Naive B cell (primary cell): Measurements from ENCODE around the gene MYO1D. TPM values are rescaled to one million over a fixed set of nuclear protein-coding genes. Genes with fewer than 3 reads are reported as not detected.

Source experiments
- ATAC-seq, 2 donors: fragments of 150-1000 bp; cut with Tn5 transposase; 2 replicates each; pipeline ENCODE4 v1.10.0; 2021; ENCODE audit warnings: low read depth in 2 of 2, mild to moderate bottlenecking in 2 of 2, moderate library complexity in 2 of 2
- DNase-seq: peaks from one replicate; pipeline ENCODE4 v3.0.0; 2022
- H3K27ac Mint-ChIP-seq, 6 donors: one replicate each; pipeline ENCODE4 v1.8.0; 2020 to 2022; ENCODE audit warnings: mild to moderate bottlenecking in 6 of 6, mixed read lengths in 6 of 6, moderate library complexity in 5 of 6, inconsistent platforms in 2 of 6
- H3K27me3 Mint-ChIP-seq, 3 donors: one replicate each; pipeline ENCODE4 v1.8.0; 2021 to 2022; ENCODE audit warnings: mixed read lengths in 3 of 3, mild to moderate bottlenecking in 1 of 3
- H3K36me3 Mint-ChIP-seq, 2 donors: one replicate each; pipeline ENCODE4 v1.8.0; 2020 to 2022; ENCODE audit warnings: mixed read lengths in 2 of 2, inconsistent platforms in 1 of 2, mild to moderate bottlenecking in 1 of 2
- H3K4me1 Mint-ChIP-seq, 3 donors: one replicate each; pipeline ENCODE4 v1.8.0; 2020 to 2022; ENCODE audit warnings: mixed read lengths in 3 of 3, inconsistent platforms in 1 of 3, mild to moderate bottlenecking in 1 of 3, moderate library complexity in 1 of 3
- H3K4me3 Mint-ChIP-seq, 8 donors: one replicate each; pipeline ENCODE4 v1.8.0; 2020 to 2022; ENCODE audit warnings: mild to moderate bottlenecking in 8 of 8, mixed read lengths in 8 of 8, moderate library complexity in 8 of 8, inconsistent platforms in 2 of 8
- H3K9me3 Mint-ChIP-seq, 7 donors: one replicate each; pipeline ENCODE4 v1.8.0; 2020 to 2022; ENCODE audit warnings: mixed read lengths in 7 of 7, mild to moderate bottlenecking in 5 of 7, inconsistent platforms in 2 of 7, moderate library complexity in 1 of 7
- polyA plus RNA-seq, 6 donors: library from polyadenylated mRNA; unstranded; fragments of 300-500 nt; fragmentation: Illumina TruSeq; gene quantifications; one replicate each; pipeline ENCODE4 v1.2.3, GENCODE V29; 2021; ENCODE audit warnings: low read depth in 6 of 6

The MYO1D gene
- polyA plus RNA-seq, 6 donors from 2014 or later, result 1.9 to 3.7 (median 2.6) TPM

DNA sequence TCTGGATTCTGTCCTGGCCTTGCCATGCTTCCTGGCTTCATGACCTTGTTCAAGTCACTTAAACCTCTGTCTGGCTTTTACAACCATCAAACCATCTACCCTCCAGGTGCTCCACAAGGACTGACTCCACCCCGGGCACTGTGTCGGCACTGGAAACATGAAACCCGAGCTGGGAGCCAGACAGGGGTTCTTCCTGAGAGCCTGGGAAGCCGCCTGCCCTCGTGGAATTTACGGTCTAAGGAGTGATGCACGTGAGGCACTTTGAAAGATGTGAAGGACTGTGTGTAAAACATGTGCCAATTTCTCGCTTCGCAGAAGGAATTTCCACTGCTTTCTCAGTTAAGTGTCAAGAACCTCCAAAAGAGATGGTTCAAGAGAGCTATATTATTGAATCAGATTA, 378.5 kb downstream of the MYO1D start:
- no peaks in the 10 kb centered on the region for H3K36me3 Mint-ChIP-seq
- H3K27ac Mint-ChIP-seq, result peak overlapping the region in 2 of 6 donors; percentile 66 to 93
- H3K4me3 Mint-ChIP-seq, result no peak overlapping the region
- ATAC-seq, result no peak
- peaks cover 23 to 32% (median 32%) of the 10 kb centered on the region in 3 donors for H3K4me1 Mint-ChIP-seq
- no peaks in the 10 kb centered on the region for H3K9me3 Mint-ChIP-seq
- no peaks in the 10 kb centered on the region for H3K27me3 Mint-ChIP-seq
- no peak for DNase-seq

GRCh38 chr17:32497431-32498205, 379.3 kb downstream of the MYO1D start:
- Mint-ChIP-seq H3K27me3 (no peaks in the 10 kb centered on the region), H3K27ac (peak overlapping the region in 3 of 6 donors; percentile 66 to 93 (median 90)), H3K9me3 (no peaks in the 10 kb centered on the region), H3K4me1 (peaks cover 24 to 32% (median 32%) of the 10 kb centered on the region in 3 donors), H3K36me3 (no peaks in the 10 kb centered on the region), H3K4me3 (no peak overlapping the region)
- no peak for ATAC-seq
- no peak for DNase-seq

- H3K4me3 Mint-ChIP-seq, result peak overlapping the region in 1 of 8 donors; percentile 29
- no peak for DNase-seq
- ATAC-seq, result no peak
- H3K9me3 Mint-ChIP-seq, result no peaks in the 10 kb centered on the region
- H3K36me3 Mint-ChIP-seq, result no peaks in the 10 kb centered on the region
- peak overlapping the region in 2 of 6 donors; percentile 69 to 80 for H3K27ac Mint-ChIP-seq
- H3K4me1 Mint-ChIP-seq, result peaks cover 30 to 35% (median 32%) of the 10 kb centered on the region in 3 donors
- no peaks in the 10 kb centered on the region for H3K27me3 Mint-ChIP-seq
These were observed 380.4 kb downstream of the MYO1D start for GRCh38 chr17:32496395-32497073.

- peaks cover 30 to 42% (median 34%) of the 10 kb centered on the region in 3 donors for H3K4me1 Mint-ChIP-seq
- H3K9me3 Mint-ChIP-seq, result no peaks in the 10 kb centered on the region
- peak overlapping the region in 2 of 8 donors; percentile 6 to 59 for H3K4me3 Mint-ChIP-seq
- no peaks in the 10 kb centered on the region for H3K36me3 Mint-ChIP-seq
- no peaks in the 10 kb centered on the region for H3K27me3 Mint-ChIP-seq
- DNase-seq (no peak), ATAC-seq (peak; percentile 66 to 77)
- H3K27ac Mint-ChIP-seq, result peak overlapping the region in 1 of 6 donors; percentile 80
These were observed 381.3 kb downstream of the MYO1D start for GRCh38 chr17:32495359-32496231.

DNA sequence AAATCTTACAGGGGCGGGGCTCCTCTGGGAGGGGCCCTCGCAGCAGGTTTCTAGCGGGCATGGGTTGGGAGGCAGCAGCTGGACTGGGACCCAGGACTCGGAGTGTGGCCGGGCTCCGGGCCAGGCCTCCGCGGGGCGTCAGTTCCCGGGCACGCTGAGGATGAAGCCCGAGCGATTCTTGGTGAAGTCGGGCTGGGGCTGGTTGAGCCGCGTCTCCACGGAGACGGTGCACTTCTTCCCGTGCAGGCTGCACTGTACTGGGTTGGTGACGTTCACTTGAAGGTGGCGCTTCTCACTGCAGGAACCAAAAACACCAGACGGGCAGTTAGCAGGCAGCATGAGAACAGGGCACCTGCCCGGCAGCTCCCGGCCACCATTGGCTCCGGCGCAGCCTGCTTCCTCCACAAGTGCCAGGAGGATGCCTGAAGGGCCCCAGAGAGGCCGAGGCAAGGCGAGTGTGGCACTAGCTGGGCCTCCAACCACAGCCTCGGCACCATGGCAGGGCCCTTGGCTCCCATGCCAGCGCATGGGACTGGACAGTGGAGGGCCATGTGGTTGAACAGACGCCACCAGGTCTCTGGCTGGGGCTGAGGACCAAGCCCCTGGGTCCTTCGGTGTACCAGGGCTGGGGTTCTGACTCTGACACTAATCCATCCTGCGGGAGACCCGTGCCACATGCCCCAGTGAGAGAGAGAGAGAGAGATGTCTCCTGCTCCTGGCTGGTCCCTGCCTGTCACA, 382.1 kb downstream of the MYO1D start:
- H3K36me3 Mint-ChIP-seq, result no peaks in the 10 kb centered on the region
- no peaks in the 10 kb centered on the region for H3K9me3 Mint-ChIP-seq
- peak overlapping the region in 2 of 8 donors; percentile 6 to 20 for H3K4me3 Mint-ChIP-seq
- no peak for ATAC-seq
- no peak for DNase-seq
- peaks cover 30 to 48% (median 42%) of the 10 kb centered on the region in 3 donors for H3K4me1 Mint-ChIP-seq
- H3K27ac Mint-ChIP-seq, result peak overlapping the region in 1 of 6 donors; percentile 54
- no peaks in the 10 kb centered on the region for H3K27me3 Mint-ChIP-seq

DNA sequence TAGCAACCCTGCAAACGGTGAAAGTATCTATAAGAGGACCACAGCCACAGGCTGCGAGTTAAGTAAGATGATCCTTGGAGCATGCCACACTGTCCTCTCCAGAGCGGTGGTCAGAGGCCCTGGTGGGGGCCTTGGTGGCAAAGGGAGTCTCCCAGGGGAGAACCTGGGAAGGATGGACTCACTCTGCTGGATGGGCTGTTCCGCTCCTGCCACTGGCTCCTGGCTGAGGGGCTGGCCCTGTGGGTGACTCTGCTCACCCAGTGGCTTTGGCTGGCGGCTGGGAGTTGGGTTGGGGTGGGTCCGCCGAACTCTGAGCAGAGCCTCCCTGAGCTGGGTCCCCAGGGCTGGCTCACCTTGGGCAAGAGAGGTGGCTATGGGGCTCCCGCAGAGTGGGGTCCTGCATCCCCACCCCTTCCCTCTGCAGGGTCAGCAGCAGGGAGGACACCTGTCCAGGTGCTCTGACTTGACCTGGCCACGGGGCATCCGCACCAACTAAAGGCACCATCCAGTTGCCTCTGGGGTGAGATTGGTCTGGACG, 382.9 kb downstream of the MYO1D start:
- peak overlapping the region in 4 of 8 donors; percentile 20 to 66 (median 44) for H3K4me3 Mint-ChIP-seq
- no peak for DNase-seq
- no peaks in the 10 kb centered on the region for H3K9me3 Mint-ChIP-seq
- H3K36me3 Mint-ChIP-seq, result no peaks in the 10 kb centered on the region
- H3K27ac Mint-ChIP-seq, result peak overlapping the region in 4 of 6 donors; percentile 54 to 85 (median 63)
- H3K27me3 Mint-ChIP-seq, result no peaks in the 10 kb centered on the region
- ATAC-seq, result no peak
- H3K4me1 Mint-ChIP-seq, result peaks cover 36 to 55% (median 50%) of the 10 kb centered on the region in 3 donors

DNA sequence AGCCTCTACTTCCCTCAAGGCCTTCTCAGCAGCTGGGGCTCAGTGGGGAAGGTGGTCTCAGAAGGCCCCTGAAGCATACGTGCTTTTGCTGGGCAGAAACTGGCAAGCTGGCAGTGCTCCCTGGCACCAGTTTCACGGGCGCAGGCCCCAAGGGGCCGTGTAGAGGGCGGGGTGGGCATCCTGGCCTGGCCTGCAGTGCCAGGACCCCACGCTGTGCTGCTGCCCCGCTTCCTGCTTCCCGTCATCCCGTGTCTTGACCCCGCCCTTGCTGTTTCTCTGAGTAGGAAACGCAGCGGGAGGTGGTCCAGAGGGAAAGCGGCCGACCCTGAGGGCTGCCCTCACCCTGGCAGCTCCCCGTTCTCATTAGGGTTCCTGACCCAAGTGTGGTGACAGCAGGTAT, 383.4 kb downstream of the MYO1D start:
- Mint-ChIP-seq H3K9me3 (no peaks in the 10 kb centered on the region), H3K27me3 (no peaks in the 10 kb centered on the region), H3K4me3 (peak overlapping the region in 5 of 8 donors; percentile 30 to 82 (median 69)), H3K36me3 (no peaks in the 10 kb centered on the region), H3K4me1 (peaks cover 40 to 60% (median 55%) of the 10 kb centered on the region in 3 donors), H3K27ac (peak overlapping the region in 2 of 6 donors; percentile 62 to 64)
- ATAC-seq, result no peak
- DNase-seq, result no peak

DNA sequence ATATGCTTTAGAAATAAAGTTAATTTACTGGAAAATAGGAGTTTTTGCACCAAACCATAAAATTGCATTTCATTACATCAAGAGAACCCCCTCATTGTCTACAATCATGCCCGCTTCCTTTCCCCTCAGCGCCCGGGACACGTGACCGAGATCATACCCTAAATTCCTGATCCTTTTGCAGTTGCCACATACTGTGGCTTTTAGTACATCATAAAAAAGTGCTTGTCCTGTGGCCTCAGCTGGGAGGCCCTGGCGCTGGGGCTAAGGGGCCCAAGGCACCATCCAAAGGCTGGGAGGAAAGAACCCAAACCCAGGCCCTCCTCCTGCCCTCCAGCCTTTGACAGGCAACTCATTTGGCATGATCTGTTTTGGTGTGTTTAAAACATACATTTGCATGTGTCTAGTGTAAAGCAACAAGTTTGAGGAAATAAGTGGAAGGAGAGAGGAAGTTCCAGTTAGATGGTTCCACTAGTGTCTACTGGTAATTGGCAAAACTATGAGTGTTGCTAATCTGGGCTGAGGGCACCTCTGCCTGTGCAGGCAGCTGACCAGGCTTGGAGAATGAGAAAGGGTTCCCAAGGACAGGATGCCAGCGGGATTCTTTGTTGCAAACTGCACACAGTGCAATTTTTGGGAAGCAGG, 384.2 kb downstream of the MYO1D start:
- H3K4me3 Mint-ChIP-seq, result peak overlapping the region; percentile 57 to 89 (median 73)
- H3K36me3 Mint-ChIP-seq, result no peaks in the 10 kb centered on the region
- peaks cover 43 to 65% (median 56%) of the 10 kb centered on the region in 3 donors for H3K4me1 Mint-ChIP-seq
- ATAC-seq (peak; percentile 51 to 60), DNase-seq (no peak)
- no peaks in the 10 kb centered on the region for H3K9me3 Mint-ChIP-seq
- H3K27ac Mint-ChIP-seq, result peak overlapping the region; percentile 61 to 97 (median 92)
- no peaks in the 10 kb centered on the region for H3K27me3 Mint-ChIP-seq

DNA sequence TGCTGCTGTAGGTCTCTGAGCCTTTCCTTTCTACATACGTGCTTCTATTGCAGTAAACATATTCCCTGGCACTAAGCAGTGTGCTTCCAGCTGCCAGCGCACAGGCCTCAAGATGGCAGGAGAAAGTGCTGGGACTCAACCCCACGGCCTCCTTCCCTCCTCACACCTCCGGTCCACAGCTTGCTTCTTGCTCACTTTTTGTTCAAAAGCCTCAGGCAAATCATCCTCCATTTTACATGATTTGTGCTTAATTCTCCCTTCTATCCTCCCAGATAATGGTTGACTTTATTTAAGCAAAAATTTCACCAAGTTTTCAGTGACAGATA, 384.7 kb downstream of the MYO1D start:
- Mint-ChIP-seq H3K36me3 (no peaks in the 10 kb centered on the region), H3K27ac (peak overlapping the region; percentile 69 to 97 (median 88)), H3K4me3 (peak overlapping the region; percentile 51 to 89 (median 77)), H3K9me3 (no peaks in the 10 kb centered on the region), H3K27me3 (no peaks in the 10 kb centered on the region), H3K4me1 (peaks cover 45 to 68% (median 59%) of the 10 kb centered on the region in 3 donors)
- DNase-seq, result no peak
- ATAC-seq, result no peak

- H3K4me1 Mint-ChIP-seq, result peaks cover 41 to 68% (median 59%) of the 10 kb centered on the region in 3 donors
- H3K36me3 Mint-ChIP-seq, result no peaks in the 10 kb centered on the region
- no peaks in the 10 kb centered on the region for H3K27me3 Mint-ChIP-seq
- H3K9me3 Mint-ChIP-seq, result no peaks in the 10 kb centered on the region
- peak overlapping the region in 5 of 6 donors; percentile 69 to 93 (median 86) for H3K27ac Mint-ChIP-seq
- DNase-seq (no peak), ATAC-seq (no peak)
- peak overlapping the region; percentile 51 to 89 (median 81) for H3K4me3 Mint-ChIP-seq
These were observed 385.3 kb downstream of the MYO1D start for GRCh38 chr17:32491371-32492263.

DNA sequence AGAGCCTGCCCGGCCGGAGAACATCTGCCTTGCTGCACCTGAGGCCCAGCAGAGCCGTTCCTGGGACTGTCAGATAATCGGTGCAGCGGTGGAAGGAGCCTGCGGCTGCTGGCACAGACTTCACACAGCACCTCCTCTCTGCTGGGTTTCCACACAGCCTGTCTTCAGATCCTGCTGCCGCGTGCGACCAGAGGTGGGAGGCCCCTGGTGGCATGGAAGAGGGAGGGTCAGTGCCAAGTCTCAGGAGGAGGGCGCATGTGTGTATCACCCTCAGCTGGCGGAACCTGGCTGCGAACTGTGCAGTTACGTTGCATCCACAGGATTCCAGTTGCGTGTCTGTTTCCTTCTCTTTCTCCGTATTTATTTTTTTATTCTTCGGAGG, 386.8 kb downstream of the MYO1D start:
- Mint-ChIP-seq H3K9me3 (no peaks in the 10 kb centered on the region), H3K4me1 (peaks cover 40 to 69% (median 68%) of the 10 kb centered on the region in 3 donors), H3K27me3 (no peaks in the 10 kb centered on the region), H3K4me3 (peak overlapping the region in 5 of 8 donors; percentile 4 to 89 (median 41)), H3K36me3 (no peaks in the 10 kb centered on the region), H3K27ac (peak overlapping the region in 1 of 6 donors; percentile 15)
- no peak for ATAC-seq
- DNase-seq, result no peak
